Measurements from ENCODE around the gene ATF4.
A peak's percentile ranks its signal among the peaks of the same experiment; 100 is the strongest.

ATF4 gene

GRCh38 chr22:39515266-39516050 is 4.9 kb upstream of the ATF4 start:
- no peak for TF ChIP-seq POLR2AphosphoS5 (IDR thresholded peaks at IDR 0.05; ENCODE audit: low read depth)
- no peak for DNase-seq (ENCODE audit: low read depth in 1 of 2, low spot score in 1 of 2)
- Histone ChIP-seq H3K27ac (replicated peaks) (no peak overlapping the region), H3K4me3 (replicated peaks; ENCODE audit: insufficient read depth, low read length) (no peak overlapping the region), H3K27me3 (ENCODE audit: insufficient read depth, poor library complexity, severe bottlenecking) (no peaks in the 10 kb centered on the region)

GRCh38 chr22:39517470-39517869 is 2.9 kb upstream of the ATF4 start:
- TF ChIP-seq, protein P1, sequence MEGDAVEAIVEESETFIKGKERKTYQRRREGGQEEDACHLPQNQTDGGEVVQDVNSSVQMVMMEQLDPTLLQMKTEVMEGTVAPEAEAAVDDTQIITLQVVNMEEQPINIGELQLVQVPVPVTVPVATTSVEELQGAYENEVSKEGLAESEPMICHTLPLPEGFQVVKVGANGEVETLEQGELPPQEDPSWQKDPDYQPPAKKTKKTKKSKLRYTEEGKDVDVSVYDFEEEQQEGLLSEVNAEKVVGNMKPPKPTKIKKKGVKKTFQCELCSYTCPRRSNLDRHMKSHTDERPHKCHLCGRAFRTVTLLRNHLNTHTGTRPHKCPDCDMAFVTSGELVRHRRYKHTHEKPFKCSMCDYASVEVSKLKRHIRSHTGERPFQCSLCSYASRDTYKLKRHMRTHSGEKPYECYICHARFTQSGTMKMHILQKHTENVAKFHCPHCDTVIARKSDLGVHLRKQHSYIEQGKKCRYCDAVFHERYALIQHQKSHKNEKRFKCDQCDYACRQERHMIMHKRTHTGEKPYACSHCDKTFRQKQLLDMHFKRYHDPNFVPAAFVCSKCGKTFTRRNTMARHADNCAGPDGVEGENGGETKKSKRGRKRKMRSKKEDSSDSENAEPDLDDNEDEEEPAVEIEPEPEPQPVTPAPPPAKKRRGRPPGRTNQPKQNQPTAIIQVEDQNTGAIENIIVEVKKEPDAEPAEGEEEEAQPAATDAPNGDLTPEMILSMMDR (IDR thresholded peaks at IDR 0.05; ENCODE audit: insufficient read depth, low read length), result no peak
- TF ChIP-seq SPI1 (IDR thresholded peaks at IDR 0.05; ENCODE audit: borderline replicate concordance, low read depth), result no peak
- no peak for DNase-seq (ENCODE audit: low read depth in 1 of 2, low spot score in 1 of 2)
- no peak overlapping the region for H3K4me3 ChIP-seq (replicated peaks; ENCODE audit: insufficient read depth, low read length)
- H3K27me3 ChIP-seq (ENCODE audit: insufficient read depth, poor library complexity, severe bottlenecking), result no peaks in the 10 kb centered on the region
- H3K27ac ChIP-seq (replicated peaks), result no peak overlapping the region

DNA sequence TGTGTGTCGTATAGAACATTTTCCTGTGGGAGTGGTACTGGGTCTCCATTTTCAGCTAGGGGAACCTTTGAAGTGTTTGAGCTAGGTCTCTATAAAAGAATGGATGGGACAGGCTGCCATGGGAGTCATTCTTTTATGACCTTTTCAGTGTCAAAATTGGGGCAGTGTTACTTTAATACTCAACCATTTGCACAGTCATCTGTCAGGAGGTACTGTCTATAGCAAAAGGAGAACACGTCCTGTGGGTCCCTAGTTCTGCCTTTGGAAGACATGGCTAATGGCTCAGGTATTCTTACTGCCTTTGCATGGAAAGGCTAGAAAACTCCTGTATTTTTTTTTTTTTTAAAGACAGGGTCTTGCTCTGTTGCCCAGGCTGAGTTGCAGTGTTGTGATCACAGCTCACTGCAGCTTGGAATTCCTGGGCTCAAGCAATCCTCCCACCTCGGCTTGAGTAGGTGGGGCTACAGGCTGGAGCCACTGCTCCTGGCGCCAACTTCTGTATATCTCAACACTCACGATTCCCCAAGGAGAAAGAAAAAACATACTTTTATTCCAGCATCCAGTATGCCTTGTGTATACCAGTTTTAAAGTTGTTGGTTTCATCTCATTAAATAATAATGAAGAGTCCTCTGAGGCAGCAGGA is 2.1 kb upstream of the ATF4 start:
- no peak for DNase-seq (ENCODE audit: low read depth in 1 of 2, low spot score in 1 of 2)
- TF ChIP-seq, protein P1 (IDR thresholded peaks at IDR 0.05; ENCODE audit: insufficient read depth, low read length), result no peak
- no peak for TF ChIP-seq GABPA (IDR thresholded peaks at IDR 0.05; ENCODE audit: low read depth)
- no peaks in the 10 kb centered on the region for H3K27me3 ChIP-seq (ENCODE audit: insufficient read depth, poor library complexity, severe bottlenecking)
- H3K4me3 ChIP-seq (replicated peaks; ENCODE audit: insufficient read depth, low read length), result no peak overlapping the region
- peak overlapping the region; percentile 15; the same call in 1 of the 2 replicates for H3K27ac ChIP-seq (replicated peaks)

- peak in 1 of 2 experiments; percentile 57 for DNase-seq (ENCODE audit: low read depth in 1 of 2, low spot score in 1 of 2)
- no peak for TF ChIP-seq REST (IDR thresholded peaks at IDR 0.05; ENCODE audit: insufficient replicate concordance, low read depth)
- TF ChIP-seq, protein P1 (IDR thresholded peaks at IDR 0.05; ENCODE audit: insufficient read depth, low read length), result no peak
- no peak for TF ChIP-seq GABPA (IDR thresholded peaks at IDR 0.05; ENCODE audit: low read depth)
- no peak for TF ChIP-seq SPI1 (IDR thresholded peaks at IDR 0.05; ENCODE audit: borderline replicate concordance, low read depth)
- TF ChIP-seq POLR2AphosphoS5 (IDR thresholded peaks at IDR 0.05; ENCODE audit: low read depth), result no peak; the same call in 1 of the 2 replicates
- Histone ChIP-seq H3K27me3 (ENCODE audit: insufficient read depth, poor library complexity, severe bottlenecking) (no peaks in the 10 kb centered on the region), H3K27ac (replicated peaks) (peak overlapping the region; percentile 98), H3K4me3 (replicated peaks; ENCODE audit: insufficient read depth, low read length) (peak overlapping the region; percentile 75)
Observed at GRCh38 chr22:39518996-39519680, 1.2 kb upstream of the ATF4 start.
